Epithelial cell of esophagus (primary cell): ENCODE results near the gene ZNF844.

Experiments
- DNase-seq: peaks from one replicate; pipeline ENCODE4 v3.0.0; 2010; ENCODE audit warnings: low read depth
- H3K4me3 ChIP-seq: 2 replicates; pipeline ENCODE4 v1.5.1; 2011; ENCODE audit warnings: mild to moderate bottlenecking, low read length, control low read depth
- CTCF ChIP-seq: IDR thresholded peaks from 2 replicates; pipeline ENCODE4 v1.5.1; 2011; ENCODE audit warnings: low read depth, mild to moderate bottlenecking, low read length, control low read depth, inconsistent platforms; ENCODE audit not compliant: insufficient read depth; ENCODE audit errors: missing control alignments

ZNF844 gene

GRCh38 chr19:12113121-12113520 lies 48.6 kb downstream of the ZNF844 start:
- H3K4me3 ChIP-seq = no peak overlapping the region
- DNase-seq = no peak
- no peak for TF ChIP-seq CTCF

DNA sequence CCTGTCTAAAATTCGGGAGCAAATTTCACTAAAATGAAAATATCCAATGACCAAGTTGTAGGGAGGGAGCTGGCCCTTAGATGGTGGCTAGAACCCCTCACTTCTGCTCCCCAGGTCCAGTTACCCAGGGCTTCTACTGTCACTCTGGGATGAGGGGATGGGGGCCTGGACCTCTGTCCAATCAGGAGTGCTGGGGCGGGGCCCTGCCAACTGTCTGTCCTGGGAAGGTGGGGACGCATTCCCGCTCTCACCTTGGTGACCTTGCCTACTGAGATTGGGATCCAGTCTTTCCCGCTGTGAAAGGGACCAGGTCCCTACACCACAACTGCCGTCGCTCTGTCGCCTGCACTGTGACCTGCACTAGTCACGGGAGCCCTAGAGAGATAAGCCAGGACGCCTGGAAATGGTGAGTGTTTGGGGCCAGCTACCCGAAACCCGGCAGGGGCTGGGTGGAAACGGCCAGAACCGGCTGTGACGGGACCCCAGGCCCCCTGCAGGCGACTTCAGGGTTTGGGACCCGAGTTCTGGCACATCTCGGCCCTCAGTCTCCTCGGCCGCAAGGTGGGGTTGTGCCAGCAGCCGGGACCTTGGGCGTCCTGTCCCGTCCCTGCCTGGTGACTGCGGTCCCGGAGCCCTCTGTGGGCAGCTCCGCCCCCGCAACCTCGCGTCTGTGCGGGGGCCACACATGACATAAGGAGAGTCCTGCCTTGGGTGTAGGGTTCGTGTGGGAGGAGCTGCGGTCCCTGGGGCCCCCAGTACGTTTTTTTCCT lies 52.9 kb downstream of the ZNF844 start:
- no peak for DNase-seq
- no peak for TF ChIP-seq CTCF

DNA sequence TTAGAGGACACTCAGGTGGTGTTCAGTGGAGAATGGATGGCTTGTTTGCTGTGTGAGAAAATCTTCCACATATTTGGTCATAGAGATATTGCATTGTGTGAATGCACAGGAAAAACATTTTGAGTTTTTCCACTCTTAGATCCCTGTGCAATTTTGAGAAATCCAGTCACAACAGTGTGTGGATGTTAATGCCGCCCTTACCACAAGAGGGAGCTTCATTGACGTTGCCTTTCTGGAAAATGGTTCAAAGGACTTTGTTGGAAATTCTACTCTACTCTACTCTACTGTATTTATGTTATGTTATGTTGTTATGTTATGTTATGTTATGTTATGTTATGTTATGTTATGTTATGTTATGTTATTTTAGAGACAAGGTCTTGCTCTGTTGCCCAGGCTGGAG lies 62.2 kb downstream of the ZNF844 start:
- H3K4me3 ChIP-seq = no peak overlapping the region
- TF ChIP-seq CTCF = peak; percentile 37
- DNase-seq = peak; percentile 18

More for the DNA sequence above, 52.9 kb downstream of the ZNF844 start:
- H3K4me3 ChIP-seq = no peak overlapping the region
